Fibroblast of skin of left quadriceps (primary cell): ENCODE results near the gene MLYCD.
"Not testable (repeated sequence)": the region's sequence is repeated elsewhere in the genome, so short reads cannot be mapped to it uniquely, and the experiment has no call there.

ENCODE experiments used
- DNase-seq, 2 experiments: peaks; one replicate each; pipeline ENCODE4 v3.0.0-alpha.2; 2013; ENCODE audit warnings: low read depth in 2 of 2

The MLYCD gene

DNA sequence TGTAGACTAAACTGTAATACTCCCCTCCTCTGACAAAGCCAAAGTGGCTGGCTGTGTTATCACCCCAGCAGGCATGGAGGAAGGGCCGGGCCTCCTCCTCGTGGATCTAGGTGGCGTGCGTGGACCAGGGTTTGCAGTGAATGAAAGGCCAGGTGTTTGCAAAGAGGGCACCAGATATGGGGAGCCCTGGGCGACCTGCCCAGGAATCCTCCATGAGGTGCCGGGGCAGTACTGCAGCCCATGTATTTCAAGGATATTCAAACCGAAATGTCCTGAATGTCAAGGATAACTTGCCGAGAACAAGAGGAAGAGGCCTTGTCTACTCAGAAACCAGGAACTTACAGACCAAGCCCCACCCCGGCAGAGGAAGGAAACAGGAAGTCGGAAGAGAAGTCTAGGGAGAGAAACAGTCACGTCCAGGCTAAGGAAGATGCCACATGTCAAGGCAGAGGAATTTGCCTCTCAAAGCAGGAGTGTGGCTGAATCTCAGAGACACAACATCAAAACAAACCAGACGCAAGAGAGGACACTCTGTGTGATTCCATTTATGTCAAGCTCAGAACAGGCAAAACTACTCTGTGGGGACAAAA lies 40.4 kb downstream of the MLYCD start:
- no peak for DNase-seq

DNA sequence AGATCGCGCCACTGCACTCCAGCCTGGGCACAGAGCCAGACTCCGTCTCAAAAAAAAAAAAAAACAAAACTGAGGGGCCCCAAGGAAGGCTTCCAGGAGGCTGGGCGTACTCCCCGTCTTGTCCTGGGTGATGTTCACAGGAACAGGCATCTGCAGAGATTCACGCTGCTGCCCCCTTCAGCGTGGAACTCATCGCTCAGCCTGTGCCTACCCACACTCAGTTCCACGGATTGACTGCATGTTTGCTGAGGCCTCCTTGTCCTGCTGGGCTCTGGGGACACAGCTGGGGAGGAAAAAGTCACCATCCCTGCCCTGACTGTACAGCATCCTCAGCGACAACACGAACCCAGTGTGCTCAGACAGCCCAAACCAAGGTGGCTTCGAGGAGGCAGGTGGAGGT lies 41.2 kb downstream of the MLYCD start:
- no peak for DNase-seq

DNA sequence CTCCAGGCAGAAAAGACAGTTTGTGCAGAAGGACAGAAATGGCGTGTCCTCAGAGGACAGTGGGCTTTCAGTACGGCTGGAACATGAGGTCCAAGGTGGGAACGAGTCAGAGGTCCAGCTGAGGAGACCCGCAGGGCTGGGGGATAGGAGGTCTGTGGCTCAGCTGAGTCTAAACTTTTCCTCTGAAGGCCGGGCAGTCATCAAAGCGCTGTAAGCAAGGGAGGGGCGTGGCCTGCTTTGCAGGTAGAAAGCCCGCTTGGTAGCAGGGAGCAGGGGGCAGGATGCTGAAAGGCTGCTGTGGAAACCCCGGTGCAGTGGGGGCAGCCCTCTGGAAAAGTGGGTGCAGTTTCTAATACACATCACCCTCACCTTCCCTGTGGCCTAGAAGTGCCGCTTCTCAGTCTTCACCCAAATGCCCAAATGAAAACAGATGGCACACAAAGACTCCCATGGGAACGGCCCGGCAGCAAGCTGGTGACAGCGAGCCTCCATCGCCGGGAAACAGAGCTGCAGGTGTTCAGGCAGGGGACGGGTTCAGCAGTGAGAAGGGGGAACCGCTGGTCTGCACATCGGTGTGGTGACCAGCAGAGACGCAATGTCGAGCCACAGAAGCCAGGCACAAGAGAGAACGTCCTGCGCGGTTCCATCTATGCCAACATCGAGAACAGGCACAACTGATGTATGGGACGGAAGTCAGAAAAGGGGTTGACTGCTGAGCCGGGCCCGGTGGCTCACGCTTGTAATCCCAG lies 41.9 kb downstream of the MLYCD start:
- no peak for DNase-seq

DNA sequence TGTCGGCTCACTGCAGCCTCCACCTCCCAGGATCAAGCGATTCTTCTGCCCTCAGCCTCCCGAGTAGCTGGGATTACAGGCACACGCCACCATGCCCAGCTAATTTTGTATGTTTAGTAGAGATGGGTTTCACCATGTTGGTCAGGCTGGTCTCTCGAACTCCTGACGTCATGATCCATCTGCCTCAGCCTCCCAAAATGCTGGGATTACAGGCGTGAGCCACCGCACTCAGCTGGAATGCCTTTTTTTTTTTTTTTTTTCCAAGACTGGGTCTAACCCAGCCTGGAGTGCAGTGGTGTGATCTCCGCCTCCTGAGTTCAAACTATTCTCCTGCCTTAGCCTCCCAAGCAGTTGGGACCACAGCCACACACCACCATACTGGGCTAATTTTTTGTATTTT lies 42.6 kb downstream of the MLYCD start:
- not testable (repeated sequence) for DNase-seq

DNA sequence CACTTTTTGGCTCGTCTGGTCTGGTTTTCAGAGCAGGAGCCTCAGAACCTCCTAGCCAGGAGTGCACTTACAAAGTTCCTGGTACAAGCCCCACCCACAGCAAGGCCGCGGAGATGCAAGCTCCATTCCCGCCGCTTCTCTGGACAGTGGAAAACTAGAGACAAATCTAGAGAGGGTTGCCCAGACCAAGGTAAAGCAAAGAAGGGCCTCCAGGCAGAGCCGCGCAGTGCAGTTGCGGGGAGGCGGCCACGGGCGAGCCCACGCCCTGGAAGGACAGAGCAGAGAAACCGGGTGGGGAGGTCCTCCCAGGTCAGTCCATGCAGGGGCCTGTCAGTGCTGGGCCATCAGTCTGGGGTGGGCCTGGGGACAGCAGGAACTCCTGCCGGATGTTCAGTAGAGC lies 43.2 kb downstream of the MLYCD start:
- no peak for DNase-seq

DNA sequence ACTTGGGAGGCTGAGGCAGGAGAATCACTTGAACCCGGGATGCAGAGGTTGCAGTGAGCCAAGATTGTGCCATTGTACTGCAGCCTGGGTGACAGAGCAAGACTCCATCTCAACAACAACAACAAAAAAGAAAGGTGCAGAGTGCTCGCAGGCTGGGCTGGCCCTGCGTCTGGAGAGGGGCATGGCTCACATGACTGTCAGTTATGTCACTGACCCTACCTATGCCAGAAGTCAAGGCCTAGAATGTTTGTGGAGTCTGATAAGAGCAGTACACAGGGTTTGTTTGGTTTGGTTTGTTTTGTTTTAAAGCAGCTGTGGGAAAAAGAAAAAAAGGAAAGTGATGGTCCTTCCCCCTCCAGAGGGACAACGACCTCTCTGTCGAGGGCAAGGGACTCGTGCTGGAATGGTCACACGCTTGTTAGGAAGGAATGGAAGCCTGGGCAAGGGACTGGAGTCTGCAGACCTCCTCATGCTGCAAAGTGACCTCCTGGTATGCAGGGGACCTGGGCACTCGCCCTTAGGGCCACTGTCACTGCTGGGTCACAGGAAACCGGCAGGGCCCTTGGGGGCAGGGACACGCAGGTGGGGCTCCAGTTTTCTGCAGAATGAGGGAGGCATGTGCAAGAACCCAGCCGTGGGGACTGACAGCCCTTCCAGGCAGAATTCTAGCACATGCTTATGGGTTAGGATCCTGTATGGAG lies 44.0 kb downstream of the MLYCD start:
- no peak for DNase-seq

GRCh38 chr16:83943516-83944050 lies 44.7 kb downstream of the MLYCD start:
- no peak for DNase-seq

- DNase-seq = no peak
These were observed 46.7 kb downstream of the MLYCD start for GRCh38 chr16:83945587-83945986.

DNA sequence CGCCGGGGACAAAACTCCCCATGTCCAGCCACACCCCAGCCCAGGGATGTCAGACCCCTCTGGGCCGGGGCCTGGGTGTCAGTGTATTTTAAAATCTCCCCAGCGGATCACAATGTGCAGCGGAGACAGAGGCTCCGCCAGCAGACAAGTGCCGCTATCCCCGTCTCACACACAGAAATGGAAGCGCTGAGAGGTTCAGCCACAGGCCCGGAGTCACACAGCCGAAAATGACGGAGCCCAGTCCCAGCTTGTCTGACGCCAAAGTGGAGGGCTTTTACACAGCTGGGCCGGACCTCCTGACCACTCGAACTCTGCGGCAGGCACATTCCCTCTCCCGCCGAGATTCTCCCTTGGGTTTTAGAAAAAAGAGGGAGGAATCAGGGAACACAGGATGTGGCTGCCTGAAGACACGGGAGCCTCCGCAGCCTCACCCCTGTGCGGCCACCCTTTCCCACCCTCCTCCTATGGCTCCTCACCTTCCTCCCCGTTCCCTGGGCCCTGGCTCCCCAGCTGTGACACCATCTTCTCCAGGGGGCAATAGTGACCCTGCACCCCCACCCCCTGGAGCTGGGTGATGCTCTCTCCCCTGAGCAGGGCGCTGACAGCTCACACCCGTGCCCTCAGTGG lies 47.4 kb downstream of the MLYCD start:
- DNase-seq = no peak

GRCh38 chr16:83946781-83947566 lies 48.1 kb downstream of the MLYCD start:
- DNase-seq = no peak

GRCh38 chr16:83947642-83948234 lies 48.8 kb downstream of the MLYCD start:
- no peak for DNase-seq

GRCh38 chr16:83948914-83949723 lies 50.2 kb downstream of the MLYCD start:
- no peak for DNase-seq

DNA sequence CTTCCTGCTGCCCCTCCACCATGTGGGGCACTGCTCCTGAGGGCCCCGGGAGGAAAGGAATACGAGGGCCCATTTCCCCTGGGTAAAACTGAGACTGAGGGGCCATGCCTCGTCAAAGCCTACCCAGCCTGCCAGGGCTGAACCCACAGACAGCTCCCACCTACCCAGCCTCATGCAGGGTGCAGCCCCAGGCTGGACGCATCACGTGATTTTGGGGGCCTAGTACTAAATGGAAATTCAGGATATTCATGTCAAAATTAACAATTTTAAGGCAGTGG lies 50.7 kb downstream of the MLYCD start:
- DNase-seq = no peak

DNA sequence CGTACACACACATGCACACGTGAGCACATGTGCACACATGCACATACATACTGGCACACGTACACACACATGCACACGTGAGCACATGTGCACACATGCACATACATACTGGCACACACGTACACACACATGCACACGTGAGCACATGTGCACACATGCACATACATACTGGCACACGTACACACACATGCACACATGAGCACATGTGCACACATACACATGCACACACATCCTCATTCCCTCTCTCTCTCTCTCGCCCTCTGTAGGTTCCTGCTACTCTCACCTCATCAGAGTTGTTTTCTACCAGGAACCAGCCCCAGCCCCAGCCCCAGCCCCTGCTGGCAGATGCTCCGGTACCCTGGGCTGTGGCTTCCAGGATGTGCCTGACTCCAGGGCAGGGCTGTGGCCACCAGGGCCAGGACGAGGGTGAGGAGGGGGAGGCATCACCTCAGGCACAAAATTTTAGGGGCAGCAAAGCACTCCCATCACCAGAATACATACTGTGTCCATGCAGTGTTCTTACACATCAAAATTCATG lies 52.0 kb downstream of the MLYCD start:
- not testable (repeated sequence) for DNase-seq

DNA sequence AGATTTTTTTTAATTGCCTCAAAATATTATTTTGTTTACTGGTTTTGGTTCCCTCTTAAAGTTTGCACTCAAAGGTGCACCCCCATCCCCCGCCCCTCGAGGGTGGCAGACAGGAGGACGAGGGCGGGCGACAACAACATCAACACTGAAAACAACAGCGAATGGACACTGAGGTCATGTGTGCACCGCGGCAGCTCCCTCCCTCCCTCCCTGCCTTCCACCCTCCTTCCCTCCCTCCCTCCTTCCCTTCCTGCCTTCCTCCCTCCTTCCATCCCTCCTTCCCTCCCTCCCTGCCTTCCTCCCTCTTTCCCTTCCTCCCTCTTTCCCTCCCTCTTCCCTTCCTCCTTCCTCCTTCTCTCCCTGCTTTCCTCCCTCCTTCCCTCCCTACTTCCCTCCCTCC lies 52.6 kb downstream of the MLYCD start:
- DNase-seq = no peak

DNA sequence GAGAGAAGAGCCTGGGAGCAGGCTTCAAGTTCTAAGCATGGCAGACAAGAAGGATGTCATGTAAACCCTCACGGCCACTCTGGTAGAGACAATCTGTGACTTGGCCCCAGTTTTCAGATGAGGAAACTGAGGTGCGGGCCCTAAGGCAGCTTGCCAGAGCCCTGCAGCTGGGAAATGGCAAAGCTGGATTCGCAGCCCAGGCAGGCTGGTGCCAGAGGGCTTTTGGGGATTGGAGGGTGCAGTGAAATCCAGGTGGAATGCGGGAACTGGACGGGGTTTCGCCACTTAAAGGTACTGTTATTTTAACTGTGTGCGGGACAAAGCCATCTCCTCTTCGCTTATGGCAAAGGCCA lies 53.6 kb downstream of the MLYCD start:
- DNase-seq = no peak

DNA sequence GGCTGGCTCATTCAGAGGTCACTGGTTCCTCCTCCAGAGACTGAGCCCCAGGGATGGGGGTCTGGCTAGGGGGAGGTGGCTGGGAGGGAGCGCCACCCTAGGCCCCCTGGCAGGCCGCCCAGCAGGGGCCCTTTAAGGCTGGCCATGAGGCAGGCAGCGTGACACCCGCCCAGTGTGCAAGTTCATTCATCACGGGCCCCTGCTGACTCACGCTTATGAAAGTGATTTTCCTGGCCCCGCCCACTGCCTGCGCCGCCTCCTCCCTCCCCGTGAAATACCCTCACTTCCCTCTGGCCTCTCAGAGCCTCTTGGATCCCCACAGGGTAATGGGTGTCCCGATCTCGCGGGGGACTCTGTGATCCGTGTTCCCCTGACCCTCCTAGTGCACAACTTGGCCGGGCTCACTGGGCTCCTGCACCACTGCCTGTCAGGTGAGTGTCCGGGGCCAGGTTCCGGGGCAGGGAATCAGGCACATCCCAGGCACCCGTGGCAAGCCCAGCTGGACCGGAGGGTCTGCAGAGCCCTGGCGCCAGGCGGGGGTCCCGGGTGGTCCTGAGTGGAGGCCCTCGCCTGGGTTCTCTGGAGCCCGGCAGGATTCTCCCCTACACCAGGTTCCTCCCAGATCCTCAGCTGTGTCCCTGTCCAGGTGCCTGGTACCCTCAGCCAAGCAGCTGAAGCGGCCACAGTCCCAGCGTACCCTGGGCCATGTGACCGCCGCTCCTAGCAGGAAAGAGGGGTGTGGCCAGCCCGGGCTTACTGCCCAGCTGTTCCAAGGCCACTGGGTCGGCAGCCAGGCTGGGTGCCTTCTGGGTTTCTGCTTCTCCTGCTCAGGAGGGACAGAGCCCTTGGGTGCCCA lies 54.3 kb downstream of the MLYCD start, which contains the start of gene OSGIN1:
TSS of gene OSGIN1 (plus strand) at position 301 of the 856 bp plus-strand sequence. CDS start 4,432 bp downstream, outside the sequence.
- DNase-seq = peak; percentile 79

GRCh38 chr16:83953796-83954576 lies 55.1 kb downstream of the MLYCD start:
- DNase-seq = no peak
